AG08396 (cell line): ENCODE data around the gene SYNC.
"Not testable (repeated sequence)": the region's sequence is repeated elsewhere in the genome, so short reads cannot be mapped to it uniquely, and the experiment has no call there.

Source experiments
- DNase-seq: peaks from one replicate; pipeline ENCODE4 v3.0.0; 2012; ENCODE audit warnings: low spot score, mixed read lengths

The SYNC gene

DNA sequence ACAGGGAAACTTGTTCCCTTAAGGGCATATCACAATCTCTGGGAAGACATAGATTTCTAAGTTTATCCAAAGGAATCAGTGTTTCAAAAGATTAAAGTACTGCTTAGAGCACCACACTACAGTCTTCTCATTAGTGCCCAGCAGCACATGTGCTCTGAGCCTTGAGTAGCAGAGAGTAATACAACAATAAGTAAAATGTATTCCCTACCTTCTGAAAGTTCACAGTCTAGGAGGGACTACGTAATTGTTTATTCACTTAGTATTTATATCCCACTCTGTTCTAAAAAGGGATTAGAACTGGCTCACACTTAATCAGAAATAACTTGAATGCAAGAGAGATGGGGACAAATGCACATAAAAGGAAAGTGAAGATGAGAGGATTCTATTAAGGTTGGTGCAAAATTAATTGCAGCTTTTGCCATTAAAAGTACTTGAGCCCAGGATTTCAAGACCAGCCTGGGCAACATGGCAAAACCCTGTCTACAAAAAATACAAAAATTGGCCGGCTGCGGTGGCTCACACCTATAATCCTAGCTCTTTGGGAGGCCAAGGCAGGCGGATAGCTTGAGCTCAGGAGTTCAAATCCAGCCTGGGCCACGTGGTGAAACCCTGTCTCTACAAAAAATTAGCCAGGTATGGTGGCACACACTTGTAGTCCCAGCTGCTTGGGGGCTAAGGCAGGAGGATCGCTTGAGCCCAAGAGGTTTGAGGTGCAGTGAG is 9.0 kb downstream of the SYNC start:
- DNase-seq: no peak

DNA sequence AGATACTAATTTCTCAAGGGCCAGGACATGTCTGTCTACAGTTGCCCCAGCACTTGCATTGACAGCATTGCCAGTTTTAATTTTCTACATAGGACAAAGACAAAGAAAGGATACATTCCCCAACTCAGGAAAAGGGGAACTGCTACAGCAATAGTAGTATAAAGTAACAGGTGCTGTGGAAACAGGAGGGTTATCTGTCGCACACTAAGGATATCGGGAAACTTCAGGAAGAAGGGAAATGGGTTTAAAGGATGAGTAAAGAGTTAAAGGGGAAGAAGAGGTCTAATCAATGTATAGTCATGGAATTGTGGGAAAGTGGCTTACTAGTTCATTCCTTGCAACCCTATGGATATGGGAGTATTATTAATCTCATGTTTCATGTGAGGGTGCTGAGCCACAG is 16.2 kb downstream of the SYNC start:
- no peak for DNase-seq

DNA sequence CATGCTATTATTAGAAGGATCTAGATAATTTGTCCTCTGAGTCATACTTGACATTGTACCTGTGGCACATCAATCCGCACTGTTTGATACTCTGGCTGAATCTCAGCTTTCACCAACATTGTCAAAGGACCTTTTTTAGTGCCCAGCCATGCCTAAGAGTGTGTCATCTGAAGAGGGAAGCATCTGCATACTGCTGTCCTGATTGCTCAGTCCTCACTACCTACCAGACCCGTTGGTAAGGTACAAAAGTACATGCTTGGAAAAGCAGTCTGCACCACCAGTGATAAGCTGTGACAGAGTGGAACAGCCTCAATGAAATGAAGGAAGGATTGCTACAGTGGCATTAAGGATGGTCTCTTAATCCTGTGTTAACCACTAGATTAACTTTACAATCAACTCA is 17.1 kb downstream of the SYNC start:
- DNase-seq: no peak

DNA sequence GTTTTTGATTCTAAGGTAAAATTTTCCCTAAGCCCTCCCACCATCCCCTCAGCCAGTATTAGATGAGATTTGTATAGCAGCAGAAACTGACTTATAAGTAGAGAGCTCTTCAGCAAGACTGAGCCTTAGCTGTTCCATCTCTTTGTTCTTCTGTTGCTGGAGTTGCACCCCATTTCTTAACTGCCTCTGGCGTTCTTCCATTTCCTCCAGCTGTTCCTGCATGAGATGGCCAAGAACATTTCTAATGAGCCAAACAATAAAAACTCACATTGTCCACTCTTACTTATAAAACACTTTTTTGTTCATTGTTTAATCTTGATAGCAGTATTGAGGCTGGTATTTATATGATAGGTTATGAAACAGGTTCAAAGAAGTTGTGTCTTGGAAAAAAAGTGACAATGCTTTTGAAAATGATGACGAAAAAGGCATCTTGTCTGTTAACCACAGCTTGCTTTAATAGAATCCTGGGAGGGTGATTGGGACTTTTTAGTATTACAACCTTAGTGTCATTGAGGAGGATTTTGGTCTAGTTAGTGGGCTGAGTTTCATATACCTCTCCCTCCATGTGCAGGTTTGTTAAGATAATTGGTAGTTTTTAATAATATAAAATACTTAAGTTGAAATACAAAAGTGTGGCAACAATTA is 18.3 kb downstream of the SYNC start:
- DNase-seq: peak; percentile 22

DNA sequence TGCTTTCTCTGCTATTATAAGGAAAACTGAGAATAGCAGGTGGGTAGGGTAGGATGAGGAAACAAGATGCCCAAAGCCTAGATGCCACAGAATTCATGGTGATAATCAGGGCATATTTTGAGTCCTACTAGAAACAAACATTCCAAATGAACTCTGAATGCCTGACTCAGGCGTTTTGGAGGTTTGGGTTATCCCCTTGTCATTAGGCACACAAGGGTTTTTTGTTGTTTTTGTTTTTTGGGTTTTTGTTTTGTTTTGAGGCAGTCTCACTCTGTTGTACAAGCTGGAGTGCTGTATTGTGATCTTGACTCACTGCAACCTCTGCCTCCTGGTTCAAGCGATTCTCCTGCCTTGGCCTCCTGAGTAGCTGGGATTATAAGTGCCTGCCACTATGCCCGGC is 19.2 kb downstream of the SYNC start:
- DNase-seq: no peak

DNA sequence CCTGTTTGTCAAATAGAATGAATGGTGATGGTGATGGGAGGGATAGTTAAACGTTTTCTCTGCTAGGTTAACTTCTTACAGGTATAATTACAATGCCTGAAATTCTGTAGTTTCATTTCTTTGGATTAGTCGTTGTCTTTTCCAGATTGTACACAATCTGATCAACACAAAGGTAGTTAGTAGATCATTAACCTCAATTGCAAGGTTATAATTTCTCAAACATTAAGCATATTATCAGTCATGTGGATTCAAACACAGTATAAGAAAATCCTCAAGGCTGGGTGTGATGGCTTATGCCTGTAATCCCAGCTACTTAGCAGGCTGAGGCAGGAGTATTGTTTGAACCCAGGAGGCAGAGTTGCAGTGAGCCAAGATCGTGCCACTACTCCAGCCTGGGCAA is 20.6 kb downstream of the SYNC start:
- no peak for DNase-seq

DNA sequence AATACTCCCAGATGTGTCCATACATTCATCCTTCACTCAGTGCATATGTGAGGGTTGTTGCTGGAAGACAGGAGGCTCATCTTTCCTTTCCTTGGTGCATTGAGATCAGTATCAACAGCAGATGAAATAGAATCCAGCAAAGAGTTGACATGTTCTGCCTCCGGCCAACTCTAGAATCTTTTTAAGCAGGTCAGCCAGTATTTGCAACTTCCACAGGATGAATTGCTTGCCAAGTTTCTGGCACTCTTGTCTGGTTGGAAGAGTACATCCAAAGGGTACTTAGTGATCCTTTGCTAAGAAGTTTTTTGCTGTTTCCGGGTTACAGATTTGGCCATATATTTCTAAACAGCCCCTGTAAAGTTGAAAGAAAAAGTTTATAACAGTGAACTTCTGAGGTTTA is 21.1 kb downstream of the SYNC start:
- no peak for DNase-seq

DNA sequence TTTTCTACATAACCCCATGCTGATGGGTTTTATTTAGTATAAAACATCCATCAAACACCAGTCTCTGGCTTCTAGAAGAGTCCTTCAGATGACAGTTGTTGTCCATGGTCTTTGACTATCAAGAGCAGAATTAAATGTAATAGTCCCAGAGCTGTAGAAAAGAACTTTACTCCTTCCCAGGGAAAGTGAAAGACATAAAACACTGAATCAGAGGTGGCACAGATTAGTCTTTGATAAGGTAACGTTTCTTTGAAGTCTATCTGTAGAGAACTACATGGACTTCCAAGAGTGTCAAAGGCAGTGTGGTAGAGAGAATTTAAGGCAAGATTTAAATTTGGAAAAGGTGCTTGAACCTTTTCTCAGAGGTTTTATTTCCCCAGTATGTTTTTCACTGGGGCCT is 21.9 kb downstream of the SYNC start:
- DNase-seq: no peak

DNA sequence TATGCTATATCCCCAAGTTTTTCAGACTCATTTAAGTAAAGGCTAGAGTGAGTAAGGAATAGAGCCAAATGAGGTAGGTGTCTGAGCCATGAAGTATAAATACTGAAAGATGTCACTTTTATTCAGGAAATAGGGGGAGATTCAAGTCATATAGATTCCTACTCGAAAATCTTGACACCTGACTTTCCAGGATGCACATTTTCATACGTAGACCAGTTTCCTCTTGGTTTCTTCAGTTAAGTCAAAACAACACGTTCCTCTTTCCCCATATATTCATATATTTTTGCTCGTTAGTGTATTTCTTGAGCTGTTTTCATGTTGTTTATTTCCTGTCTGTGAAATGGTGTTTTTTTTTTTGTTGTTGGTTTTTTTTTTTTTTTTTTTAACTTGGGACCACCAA is 22.6 kb downstream of the SYNC start:
- DNase-seq: not testable (repeated sequence)

DNA sequence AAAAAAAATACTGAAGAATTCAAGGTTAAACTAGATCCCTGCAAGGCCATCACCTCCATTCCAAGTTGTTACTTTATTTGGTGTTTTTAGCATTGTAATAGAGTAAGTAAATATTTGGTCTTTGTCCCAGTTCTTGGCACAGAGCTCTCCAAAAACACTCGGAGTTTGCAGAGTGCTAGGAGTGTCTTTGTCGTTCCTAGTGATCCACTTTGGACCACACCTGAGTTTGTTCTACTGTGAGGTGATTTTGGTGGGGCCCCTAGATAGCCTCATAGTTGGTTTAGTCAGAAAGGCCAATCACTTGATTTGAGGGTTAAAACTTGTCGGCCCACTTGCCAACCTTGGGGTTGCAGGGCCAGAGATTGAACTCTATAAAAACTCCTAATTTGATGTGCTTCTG is 25.6 kb downstream of the SYNC start:
- DNase-seq: no peak

DNA sequence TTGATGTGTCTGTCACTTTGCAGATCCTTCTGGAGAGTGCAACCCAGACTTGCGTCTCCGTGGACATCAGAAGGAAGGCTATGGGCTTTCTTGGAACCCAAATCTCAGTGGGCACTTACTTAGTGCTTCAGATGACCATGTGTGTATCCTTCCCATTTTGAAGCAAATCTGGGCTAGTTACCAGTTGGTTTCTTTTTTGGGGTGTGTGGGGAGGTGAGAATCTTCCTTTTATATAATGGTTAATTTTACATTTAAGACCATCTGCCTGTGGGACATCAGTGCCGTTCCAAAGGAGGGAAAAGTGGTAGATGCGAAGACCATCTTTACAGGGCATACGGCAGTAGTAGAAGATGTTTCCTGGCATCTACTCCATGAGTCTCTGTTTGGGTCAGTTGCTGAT is 33.9 kb downstream of the SYNC start:
- not testable (repeated sequence) for DNase-seq

DNA sequence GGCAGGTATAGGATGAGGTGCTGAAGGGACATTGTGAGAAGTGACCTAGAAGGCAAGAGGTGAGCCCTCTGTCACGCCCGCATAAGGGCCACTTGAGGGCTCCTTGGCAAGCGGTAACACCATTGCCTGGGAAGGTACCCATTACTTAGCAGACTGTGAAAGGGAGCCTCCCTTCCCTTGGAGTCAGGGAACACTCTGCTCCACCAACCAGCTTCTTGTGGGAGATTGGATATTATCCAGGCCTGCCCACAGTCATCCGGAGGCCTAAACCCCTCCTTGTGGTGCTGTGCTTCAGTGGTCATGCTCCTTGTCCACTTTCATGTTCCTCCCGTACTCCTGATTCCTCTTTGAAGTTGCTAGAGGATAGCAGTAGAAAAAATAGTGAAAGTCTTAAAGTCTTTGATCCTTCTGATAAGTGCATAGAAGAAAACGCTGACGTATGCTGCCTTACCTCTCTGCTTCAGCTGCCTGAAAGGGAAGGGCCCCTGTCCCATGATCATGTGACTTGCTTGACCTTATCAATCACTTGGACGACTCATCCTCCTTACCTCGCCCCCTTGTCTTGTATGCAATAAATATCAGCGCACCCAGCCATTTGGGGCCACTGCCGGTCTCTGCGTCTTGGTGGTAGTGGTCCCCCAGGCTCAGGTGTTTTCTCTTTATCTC is 35.5 kb downstream of the SYNC start:
- no peak for DNase-seq

DNA sequence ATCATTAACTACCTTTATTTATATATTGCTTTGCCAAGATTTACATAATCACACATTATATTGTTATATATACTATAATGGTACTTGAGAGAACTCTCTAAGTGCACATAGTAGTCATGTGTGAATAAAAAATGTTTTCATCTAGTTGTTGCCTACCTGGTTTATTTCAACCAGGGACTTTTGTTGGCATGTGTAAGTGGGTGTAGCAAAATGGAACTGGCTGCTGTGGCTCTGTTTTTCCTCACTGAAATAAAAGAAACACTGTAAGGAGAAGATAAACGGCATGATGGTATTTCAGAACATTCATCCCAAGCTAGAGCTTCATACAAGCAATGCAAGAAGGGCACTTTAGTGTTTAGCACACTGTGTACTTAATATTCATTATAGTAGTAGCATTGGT is 36.7 kb downstream of the SYNC start:
- DNase-seq: no peak

DNA sequence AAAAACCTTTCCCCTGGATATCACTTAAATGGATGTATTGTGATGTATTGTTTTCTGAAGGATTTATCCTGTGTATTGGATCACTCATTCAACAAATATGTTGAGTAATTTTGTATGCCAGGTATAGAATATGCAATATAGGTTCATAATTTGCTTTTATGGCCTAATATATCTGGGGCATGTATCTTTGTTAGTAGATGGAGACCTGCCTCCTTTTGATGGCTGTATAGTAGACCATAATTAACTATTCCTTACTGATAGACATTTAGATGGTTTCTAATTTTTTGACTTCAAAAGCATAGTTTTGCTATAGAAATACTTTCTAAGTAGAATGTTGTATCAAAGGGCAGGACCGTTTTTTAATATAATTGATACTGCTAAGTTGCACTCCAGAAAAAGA is 43.0 kb downstream of the SYNC start:
- no peak for DNase-seq

DNA sequence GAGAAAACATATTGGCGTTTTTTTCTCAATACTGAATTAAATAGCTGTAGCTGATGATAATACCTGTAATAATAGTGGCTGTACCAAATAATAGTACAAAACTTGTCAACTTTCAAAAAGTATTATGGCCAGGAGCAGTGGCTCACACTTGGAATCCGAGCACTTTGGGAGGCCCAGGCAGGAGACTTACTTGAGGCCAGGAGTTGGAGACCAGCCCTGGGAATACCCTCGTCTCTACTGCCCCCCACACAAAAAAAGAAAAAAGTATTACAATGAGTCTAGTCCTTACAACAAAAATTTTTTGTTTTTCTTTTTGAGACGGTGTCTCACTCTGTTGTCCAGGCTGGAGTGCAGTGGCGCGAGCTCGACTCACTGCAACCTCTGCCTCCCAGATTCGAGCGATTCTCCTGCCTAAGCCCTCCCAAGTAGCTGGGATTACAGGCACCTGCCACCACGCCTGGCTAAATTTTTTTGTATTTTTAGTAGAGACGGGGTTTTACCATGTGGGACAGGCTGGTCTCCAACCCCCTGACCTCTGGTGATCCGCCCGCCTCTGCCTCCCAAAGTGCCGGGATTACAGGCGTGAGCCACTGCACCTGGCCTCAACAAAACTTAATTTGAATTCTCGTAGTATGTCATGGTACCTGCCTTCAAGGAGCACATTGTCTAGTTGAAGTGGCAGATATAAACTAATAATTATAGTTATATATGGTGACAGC is 50.2 kb downstream of the SYNC start:
- DNase-seq: no peak

DNA sequence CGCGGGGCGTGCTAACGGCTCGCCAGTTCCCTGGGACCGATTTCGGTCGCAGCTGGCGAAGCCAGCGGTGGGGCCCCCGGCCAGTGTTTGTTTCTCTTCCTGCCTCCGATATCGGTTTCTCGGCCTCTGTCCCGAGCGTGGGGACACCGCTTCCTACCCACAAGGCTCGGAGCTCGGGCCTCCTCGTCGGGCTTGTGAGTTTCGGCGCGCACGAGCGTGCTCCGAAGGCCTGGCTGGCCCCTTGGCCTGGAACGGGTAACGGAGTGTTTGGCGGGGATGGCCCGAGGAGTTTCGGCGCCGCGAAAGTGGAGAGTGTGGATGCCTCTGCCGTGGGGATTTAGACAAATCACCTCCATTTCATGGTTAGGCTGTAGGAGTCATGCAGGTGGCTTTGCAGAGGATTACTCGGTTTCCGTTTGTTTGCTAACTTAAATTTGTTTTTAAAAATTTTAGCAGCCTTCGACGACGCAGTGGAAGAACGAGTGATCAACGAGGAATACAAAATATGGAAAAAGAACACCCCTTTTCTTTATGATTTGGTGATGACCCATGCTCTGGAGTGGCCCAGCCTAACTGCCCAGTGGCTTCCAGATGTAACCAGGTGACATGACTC is 51.0 kb downstream of the SYNC start:
- DNase-seq: no peak

DNA sequence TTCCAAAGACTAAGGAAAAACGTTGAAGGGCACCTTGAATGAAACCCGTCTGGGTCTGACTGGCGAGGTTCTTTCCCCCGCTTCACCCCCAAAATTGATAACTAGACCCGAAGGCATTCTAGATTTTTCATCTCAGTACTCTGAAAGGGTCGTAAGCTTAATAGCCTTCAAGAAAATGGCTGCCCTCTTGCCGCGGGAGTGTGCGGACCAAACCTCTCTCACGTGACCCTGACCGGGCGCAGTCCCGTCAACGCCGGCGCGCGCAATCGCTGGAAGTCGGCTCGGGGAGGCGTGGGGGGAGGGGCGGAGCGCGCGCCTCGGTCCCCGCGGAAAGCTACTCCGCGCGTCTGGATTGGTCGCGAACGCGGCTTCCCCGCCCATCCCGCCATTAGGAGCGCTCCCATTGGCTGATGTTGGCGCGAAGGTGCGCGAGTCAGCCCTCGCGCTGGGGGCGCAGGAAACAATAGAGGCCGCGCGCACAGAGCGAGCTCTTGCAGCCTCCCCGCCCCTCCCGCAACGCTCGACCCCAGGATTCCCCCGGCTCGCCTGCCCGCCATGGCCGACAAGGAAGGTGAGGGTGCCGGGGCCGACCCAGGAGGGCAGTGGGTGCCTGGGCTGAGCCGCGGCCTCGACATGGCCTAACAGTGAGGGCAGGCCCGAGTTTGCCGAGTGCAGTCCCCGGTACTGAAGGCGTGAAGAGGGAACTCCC is 51.7 kb downstream of the SYNC start, which contains the start of gene RBBP4:
RBBP4 (plus strand) TSS at position 457 of the 709 bp plus-strand sequence; CDS start at position 556, 99 bp downstream.
- DNase-seq: peak; percentile 99

DNA sequence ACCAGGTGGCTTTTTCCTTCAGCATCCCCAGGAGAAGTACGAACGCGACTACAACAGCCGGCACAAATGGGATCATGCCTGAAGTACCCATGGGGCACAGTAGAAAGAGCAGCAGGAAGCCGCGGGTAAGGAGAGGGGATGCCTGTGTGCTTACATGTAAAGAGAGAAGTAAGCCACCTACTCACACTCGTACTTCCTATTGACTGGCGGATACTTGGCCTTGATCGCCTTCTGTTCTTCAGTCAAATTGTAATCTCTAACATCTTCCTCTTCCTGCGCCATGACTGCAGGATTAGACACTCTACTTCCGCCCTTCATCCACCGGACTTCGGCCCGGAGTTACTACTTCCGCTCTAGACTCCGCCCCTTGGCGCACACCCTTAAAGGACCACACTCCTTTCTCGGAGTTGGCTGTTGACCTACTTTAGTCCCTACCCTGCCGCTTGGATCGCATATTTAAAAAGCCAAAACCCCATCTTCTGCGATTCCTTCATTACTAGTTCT is 52.3 kb downstream of the SYNC start, which contains the start of gene ZBTB8OS:
ZBTB8OS (minus strand) TSS at position 303 of the 504 bp plus-strand sequence; CDS start at position 282, 21 bp downstream.
- peak; percentile 92 for DNase-seq

DNA sequence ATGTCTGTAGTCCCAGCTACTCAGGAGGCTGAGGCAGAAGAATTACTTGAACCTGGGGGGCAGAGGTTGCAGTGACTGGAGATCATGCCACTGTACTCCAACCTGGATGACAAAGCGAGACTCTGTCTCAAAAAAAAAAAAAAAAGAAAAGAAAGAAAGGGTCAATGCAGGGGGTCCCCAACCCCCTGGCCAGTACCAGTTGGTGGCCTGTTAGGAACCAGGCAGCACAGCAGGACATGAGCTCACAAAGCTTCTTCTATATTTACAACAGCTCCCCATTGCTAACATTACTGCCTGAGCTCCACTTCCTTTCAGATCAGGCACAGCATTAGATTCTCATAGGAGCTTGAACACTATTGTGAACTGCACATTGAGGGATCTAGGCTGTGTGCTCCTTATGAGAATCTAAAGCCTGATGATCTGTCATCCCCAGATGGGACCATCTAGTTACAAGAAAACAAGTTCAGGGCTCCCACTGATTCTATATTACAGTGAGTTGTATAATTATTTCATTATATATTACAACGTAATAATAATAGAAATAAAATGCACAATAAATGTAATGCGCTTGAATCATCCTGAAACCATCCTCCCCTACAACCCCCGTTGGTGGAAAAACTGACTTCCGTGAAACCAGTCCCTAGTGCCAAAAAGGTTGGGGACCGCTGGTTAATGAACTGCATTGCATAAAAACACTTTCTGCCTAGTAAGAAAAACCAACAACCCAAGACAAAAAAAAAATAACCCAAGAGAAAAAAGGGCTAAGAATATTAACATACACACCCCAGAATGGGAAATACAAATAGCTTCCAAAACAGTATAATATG is 55.0 kb downstream of the SYNC start:
- no peak for DNase-seq

DNA sequence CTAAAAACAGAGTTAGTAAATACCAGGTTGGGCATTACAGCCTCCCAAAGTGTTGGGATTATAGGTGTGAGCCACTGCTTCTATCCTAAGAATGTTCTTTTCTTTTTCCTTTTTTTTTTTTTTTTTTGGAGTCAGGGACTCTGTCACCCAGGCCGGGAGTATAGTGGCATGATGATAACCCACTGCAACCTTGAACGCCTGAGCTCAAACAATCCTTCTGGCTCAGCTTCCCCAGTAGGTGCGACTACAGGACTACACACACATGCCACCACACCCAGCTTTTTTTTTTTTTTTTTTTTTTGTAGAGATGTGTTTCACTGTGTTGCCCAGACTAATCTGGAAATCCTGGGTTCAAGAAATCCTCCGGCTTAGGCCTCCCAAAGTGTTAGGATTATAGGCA is 58.1 kb downstream of the SYNC start:
- DNase-seq: no peak
